Vein endothelial cell (primary cell): ENCODE data around the gene CMC4. TPM values are rescaled to one million over a fixed set of nuclear protein-coding genes. Genes with fewer than 3 reads are reported as not detected.

Source experiments
- total RNA-seq: library from RNA; depleted of rRNA; stranded (reverse); fragments of >200 nt; gene quantifications from 2 replicates; pipeline ENCODE4 v1.2.3, GENCODE V29; 2012

CMC4 gene, protein sequence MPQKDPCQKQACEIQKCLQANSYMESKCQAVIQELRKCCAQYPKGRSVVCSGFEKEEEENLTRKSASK
- total RNA-seq = 10.5 and 10.6 TPM in 2 replicates

DNA sequence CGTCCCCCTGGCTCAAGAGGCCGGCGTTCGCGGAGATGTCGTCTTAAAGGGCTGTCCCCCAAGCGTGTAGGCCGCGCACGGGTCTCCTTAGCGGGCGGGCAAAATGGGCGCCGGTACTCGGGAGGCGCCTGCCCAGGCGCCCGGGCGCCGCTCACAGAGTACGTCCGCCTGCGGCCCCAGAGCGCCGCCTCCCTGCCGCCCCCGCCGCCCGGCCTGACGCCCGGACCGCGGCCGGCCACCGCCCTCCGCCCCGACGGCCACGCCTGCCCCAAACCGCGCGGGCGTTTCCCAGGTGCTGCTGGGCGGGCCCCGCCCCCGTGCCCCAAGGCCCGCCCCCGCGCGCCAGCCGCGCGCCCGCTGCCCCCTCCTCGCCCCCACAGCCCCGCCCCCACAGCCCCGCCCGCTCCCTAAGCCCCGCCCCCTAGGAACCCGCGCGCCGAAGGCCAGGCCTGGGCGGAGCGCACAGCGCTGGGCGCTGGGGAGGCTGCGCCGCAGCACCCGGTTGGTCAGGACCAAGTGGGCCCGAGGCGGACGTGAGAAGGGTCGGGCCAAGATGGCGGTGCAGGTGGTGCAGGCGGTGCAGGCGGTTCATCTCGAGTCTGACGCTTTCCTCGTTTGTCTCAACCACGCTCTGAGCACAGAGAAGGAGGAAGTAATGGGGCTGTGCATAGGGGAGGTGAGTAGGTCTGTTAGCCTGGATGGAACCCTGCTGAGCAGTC, at the start of gene CMC4, which contains the start of the genes BRCC3 and MTCP1:
Gene CMC4, minus strand, starts transcription at position 162 of the 719 bp plus-strand sequence. CDS start 7,113 bp downstream, outside the sequence.
Gene BRCC3, plus strand, starts transcription at position 534 of the 719 bp plus-strand sequence. Its CDS starts 20 bp downstream, at position 554.
Gene MTCP1, minus strand, starts transcription at position 162 of the 719 bp plus-strand sequence. CDS start 5,126 bp downstream, outside the sequence.

DNA sequence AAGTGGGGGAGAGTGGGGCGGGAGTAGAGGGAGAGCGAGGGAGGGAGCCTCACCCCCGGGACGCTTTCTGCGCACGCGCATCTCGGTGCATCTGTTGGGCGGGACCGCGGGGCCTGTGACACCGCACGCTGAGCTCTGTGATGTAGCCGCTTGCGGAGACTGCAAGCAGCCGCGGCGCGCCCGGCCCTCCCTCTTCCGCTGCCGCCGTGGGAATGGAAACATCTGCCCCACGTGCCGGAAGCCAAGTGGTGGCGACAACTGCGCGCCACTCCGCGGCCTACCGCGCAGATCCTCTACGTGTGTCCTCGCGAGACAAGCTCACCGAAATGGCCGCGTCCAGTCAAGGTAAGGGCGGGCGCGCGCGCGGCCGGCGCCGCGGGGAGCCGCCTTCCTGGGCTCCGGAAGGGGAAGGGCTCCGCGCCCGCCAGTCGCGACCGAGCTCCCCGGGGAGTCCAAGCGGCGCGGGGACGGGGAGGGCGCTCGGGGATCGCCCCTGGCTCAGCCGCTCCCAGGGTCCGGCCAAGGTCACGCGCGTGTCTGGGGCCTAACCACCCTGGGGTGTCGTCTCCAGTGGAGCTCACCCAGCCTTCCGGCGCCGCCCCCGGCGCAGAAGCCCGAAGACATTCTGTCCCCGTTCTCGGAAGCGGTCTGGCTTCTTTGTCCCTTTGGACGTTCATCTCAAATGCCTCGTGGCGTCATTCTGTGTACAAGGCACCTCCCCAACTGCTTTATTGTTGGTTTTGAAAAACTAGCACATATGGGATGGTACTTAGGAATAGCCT, 44.0 kb downstream of the CMC4 start, which contains the start of gene FUNDC2:
Gene FUNDC2, plus strand, starts transcription at position 118 of the 782 bp plus-strand sequence. Its CDS starts 95 bp downstream, at position 213.

DNA sequence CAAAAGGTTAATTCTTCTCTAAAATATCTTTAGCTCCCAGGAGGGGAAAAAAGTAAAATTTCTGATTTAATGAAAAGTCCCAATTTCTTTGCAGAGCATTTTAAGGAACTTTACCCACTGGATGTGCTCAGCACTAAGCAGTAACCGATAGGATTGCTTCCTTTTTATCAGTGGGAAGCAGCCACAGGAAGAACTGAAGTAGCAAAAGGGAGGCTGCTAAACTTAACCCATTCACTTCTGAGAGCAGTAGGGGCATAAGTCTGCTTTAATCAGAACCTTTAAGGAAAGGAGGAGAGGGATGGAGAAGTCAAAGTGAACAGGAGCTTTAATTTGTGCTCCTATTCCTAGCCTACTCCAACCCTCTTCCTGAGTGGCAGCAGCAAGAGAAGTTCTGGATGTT, 48.4 kb downstream of the CMC4 start, which contains the start of gene F8:
Gene F8, minus strand, starts transcription at position 139 of the 400 bp plus-strand sequence. CDS start 171 bp downstream, outside the sequence.

Other genes with a start within 250 kb of the CMC4 start
- not detected in 2 replicates for gene SMIM9, start 236.5 kb downstream of the CMC4 start, total RNA-seq
- 2.1 and 2.3 TPM in 2 replicates for gene F8A1, start 184.8 kb downstream of the CMC4 start, total RNA-seq
- 2.3 and 3.1 TPM in 2 replicates for gene F8, start 48.4 kb downstream of the CMC4 start, total RNA-seq
- gene FUNDC2, start 44.3 kb downstream of the CMC4 start, total RNA-seq = 54.0 and 64.3 TPM in 2 replicates
- gene MTCP1, start within 50 bp of the CMC4 start, total RNA-seq = 1.4 and 2.9 TPM in 2 replicates
- gene BRCC3, start 372 bp upstream of the CMC4 start, total RNA-seq = 13.4 and 16.4 TPM in 2 replicates
- 42.5 and 68.2 TPM in 2 replicates for gene VBP1, start 145.3 kb upstream of the CMC4 start, total RNA-seq
- gene RAB39B, start 193.4 kb upstream of the CMC4 start, total RNA-seq = 0.10 TPM in 1 of 2 replicates, not detected in the other